Measurements from ENCODE around the gene BAHD1. TPM values are rescaled to one million over a fixed set of nuclear protein-coding genes. Genes with fewer than 3 reads are reported as not detected.

BAHD1 gene
- total RNA-seq, 2 donors from 2014 or later = 20.8 to 21.9 TPM

DNA sequence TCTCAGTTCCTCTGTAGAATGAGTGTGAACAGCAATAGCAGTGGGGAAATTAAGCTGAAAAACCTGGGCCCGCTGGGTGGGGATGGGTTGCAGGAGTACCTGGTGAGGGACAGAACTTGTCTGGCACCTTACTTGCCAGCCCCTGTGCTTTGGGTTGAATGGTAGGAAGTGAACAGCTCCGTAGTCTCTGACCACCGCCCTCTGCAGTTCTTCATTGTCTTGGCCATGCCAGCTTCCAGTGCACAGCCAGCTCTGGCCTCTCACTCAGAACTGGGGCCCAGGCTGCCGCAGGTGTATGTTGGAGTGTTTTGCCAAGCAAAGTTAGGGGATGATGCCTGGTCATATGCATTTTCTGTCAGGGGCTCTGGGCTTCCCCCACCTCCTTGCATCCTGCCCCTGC lies 16.0 kb downstream of the BAHD1 start:
- Mint-ChIP-seq H3K27me3 (ENCODE audit: low read depth) (no peaks in the 10 kb centered on the region), H3K4me3 (no peak overlapping the region), H3K27ac (no peak overlapping the region), H3K4me1 (ENCODE audit: low read depth) (peaks cover 56% of the 10 kb centered on the region), H3K9me3 (no peaks in the 10 kb centered on the region), H3K36me3 (ENCODE audit: insufficient read depth in 2 of 2) (no peaks in the 10 kb centered on the region)
- ATAC-seq (replicated peaks in 1 of 2) (no peak), DNase-seq (no peak)

DNA sequence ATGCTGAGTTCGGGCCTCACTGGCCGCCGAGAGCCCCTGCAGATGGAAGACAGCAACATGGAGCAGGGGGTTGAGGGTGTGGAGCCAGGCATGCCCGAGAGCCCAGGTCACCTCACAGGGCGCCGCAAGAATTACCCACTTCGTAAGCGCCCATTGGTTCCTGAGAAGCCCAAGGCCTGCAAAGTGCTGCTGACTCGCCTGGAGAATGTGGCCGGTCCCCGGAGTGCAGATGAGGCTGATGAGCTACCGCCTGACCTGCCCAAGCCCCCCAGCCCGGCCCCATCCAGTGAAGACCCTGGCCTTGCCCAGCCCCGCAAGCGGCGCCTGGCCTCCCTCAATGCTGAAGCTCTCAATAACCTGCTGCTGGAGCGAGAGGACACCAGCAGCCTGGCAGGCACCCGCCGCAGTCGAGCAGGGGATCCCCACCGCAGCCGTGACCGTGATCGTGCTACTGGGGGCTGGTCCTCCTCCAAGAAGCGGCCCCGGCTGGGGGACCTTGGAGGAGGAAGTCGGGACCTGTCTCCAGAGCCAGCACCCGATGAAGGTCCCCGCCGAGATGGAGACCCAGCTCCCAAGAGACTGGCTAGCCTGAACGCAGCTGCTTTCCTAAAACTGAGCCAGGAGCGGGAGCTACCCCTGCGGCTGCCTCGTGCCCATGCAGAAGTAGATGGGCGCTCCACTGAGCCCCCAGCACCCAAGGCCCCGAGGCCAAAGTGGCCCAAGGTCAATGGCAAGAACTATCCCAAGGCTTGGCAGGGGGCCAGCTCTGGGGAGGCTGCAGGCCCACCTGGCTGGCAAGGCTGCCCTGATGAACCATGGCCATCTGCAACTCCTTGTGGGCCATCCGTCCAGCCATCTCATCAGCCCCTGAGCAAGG lies 18.0 kb downstream of the BAHD1 start:
- no peaks in the 10 kb centered on the region for H3K27me3 Mint-ChIP-seq (ENCODE audit: low read depth)
- no peak overlapping the region for H3K4me3 Mint-ChIP-seq
- DNase-seq (no peak), ATAC-seq (replicated peaks in 1 of 2) (no peak)
- H3K4me1 Mint-ChIP-seq (ENCODE audit: low read depth) = peaks cover 36% of the 10 kb centered on the region
- H3K36me3 Mint-ChIP-seq (ENCODE audit: insufficient read depth in 2 of 2) = no peaks in the 10 kb centered on the region
- H3K9me3 Mint-ChIP-seq = no peaks in the 10 kb centered on the region
- H3K27ac Mint-ChIP-seq = no peak overlapping the region

- Mint-ChIP-seq H3K27me3 (ENCODE audit: low read depth) (no peaks in the 10 kb centered on the region), H3K9me3 (no peaks in the 10 kb centered on the region), H3K4me1 (ENCODE audit: low read depth) (peaks cover 29% of the 10 kb centered on the region), H3K27ac (no peak overlapping the region), H3K4me3 (no peak overlapping the region), H3K36me3 (ENCODE audit: insufficient read depth in 2 of 2) (no peaks in the 10 kb centered on the region)
- ATAC-seq (replicated peaks in 1 of 2) = no peak
- no peak for DNase-seq
Observed at GRCh38 chr15:40459391-40460015, 18.8 kb downstream of the BAHD1 start.

DNA sequence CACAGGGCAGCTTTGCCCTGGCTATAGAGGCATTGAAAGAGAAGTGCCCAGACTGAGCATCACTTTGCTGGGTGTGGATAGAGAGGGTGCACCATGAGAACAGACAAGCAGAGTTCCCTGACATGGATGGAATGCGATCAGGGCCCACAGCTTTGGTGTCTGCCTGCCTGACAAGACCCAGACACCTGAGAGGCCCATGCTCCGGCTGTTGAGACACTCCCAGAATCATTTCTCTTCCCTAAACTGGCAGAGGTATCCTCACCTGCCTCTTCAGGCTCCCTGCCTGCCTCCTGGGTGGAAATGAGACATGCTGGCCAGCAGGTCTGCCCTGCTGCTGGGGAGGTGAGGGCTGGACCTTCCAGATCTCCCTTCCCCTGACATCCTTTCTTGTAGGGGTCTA lies 19.7 kb downstream of the BAHD1 start:
- no peak for DNase-seq
- no peaks in the 10 kb centered on the region for H3K36me3 Mint-ChIP-seq (ENCODE audit: insufficient read depth in 2 of 2)
- no peak for ATAC-seq (replicated peaks in 1 of 2)
- no peak overlapping the region for H3K4me3 Mint-ChIP-seq
- no peaks in the 10 kb centered on the region for H3K27me3 Mint-ChIP-seq (ENCODE audit: low read depth)
- no peak overlapping the region for H3K27ac Mint-ChIP-seq
- H3K4me1 Mint-ChIP-seq (ENCODE audit: low read depth) = peaks cover 28% of the 10 kb centered on the region
- no peaks in the 10 kb centered on the region for H3K9me3 Mint-ChIP-seq

GRCh38 chr15:40461958-40462357 lies 21.2 kb downstream of the BAHD1 start:
- Mint-ChIP-seq H3K36me3 (ENCODE audit: insufficient read depth in 2 of 2) (no peaks in the 10 kb centered on the region), H3K27ac (no peak overlapping the region), H3K27me3 (ENCODE audit: low read depth) (no peaks in the 10 kb centered on the region), H3K9me3 (no peaks in the 10 kb centered on the region), H3K4me3 (no peak overlapping the region), H3K4me1 (ENCODE audit: low read depth) (peaks cover 19% of the 10 kb centered on the region)
- DNase-seq (no peak), ATAC-seq (replicated peaks in 1 of 2) (no peak)

GRCh38 chr15:40463279-40463678 lies 22.5 kb downstream of the BAHD1 start:
- no peak for ATAC-seq (replicated peaks in 1 of 2)
- Mint-ChIP-seq H3K4me1 (ENCODE audit: low read depth) (peaks cover 27% of the 10 kb centered on the region), H3K36me3 (ENCODE audit: insufficient read depth in 2 of 2) (no peaks in the 10 kb centered on the region), H3K9me3 (no peaks in the 10 kb centered on the region), H3K27ac (no peak overlapping the region), H3K4me3 (no peak overlapping the region), H3K27me3 (ENCODE audit: low read depth) (no peaks in the 10 kb centered on the region)
- DNase-seq = no peak

- ATAC-seq (replicated peaks in 1 of 2) (no peak), DNase-seq (no peak)
- H3K9me3 Mint-ChIP-seq = no peaks in the 10 kb centered on the region
- H3K36me3 Mint-ChIP-seq (ENCODE audit: insufficient read depth in 2 of 2) = no peaks in the 10 kb centered on the region
- peaks cover 27% of the 10 kb centered on the region for H3K4me1 Mint-ChIP-seq (ENCODE audit: low read depth)
- no peak overlapping the region for H3K27ac Mint-ChIP-seq
- no peaks in the 10 kb centered on the region for H3K27me3 Mint-ChIP-seq (ENCODE audit: low read depth)
- H3K4me3 Mint-ChIP-seq = no peak overlapping the region
Observed at GRCh38 chr15:40463886-40464545, 23.3 kb downstream of the BAHD1 start.

- H3K4me3 Mint-ChIP-seq = no peak overlapping the region
- no peak for DNase-seq
- no peaks in the 10 kb centered on the region for H3K9me3 Mint-ChIP-seq
- H3K27ac Mint-ChIP-seq = no peak overlapping the region
- H3K36me3 Mint-ChIP-seq (ENCODE audit: insufficient read depth in 2 of 2) = no peaks in the 10 kb centered on the region
- peaks cover 27% of the 10 kb centered on the region for H3K4me1 Mint-ChIP-seq (ENCODE audit: low read depth)
- ATAC-seq (replicated peaks in 1 of 2) = no peak
- H3K27me3 Mint-ChIP-seq (ENCODE audit: low read depth) = no peaks in the 10 kb centered on the region
Observed at GRCh38 chr15:40464595-40465185, 23.9 kb downstream of the BAHD1 start.

GRCh38 chr15:40465939-40466338 lies 25.2 kb downstream of the BAHD1 start:
- no peaks in the 10 kb centered on the region for H3K27me3 Mint-ChIP-seq (ENCODE audit: low read depth)
- H3K9me3 Mint-ChIP-seq = no peaks in the 10 kb centered on the region
- DNase-seq (no peak), ATAC-seq (replicated peaks in 1 of 2) (no peak)
- no peak overlapping the region for H3K27ac Mint-ChIP-seq
- H3K4me3 Mint-ChIP-seq = no peak overlapping the region
- peaks cover 27% of the 10 kb centered on the region for H3K4me1 Mint-ChIP-seq (ENCODE audit: low read depth)
- no peaks in the 10 kb centered on the region for H3K36me3 Mint-ChIP-seq (ENCODE audit: insufficient read depth in 2 of 2)

- DNase-seq (no peak), ATAC-seq (replicated peaks in 1 of 2) (no peak)
- no peaks in the 10 kb centered on the region for H3K27me3 Mint-ChIP-seq (ENCODE audit: low read depth)
- no peak overlapping the region for H3K27ac Mint-ChIP-seq
- H3K36me3 Mint-ChIP-seq (ENCODE audit: insufficient read depth in 2 of 2) = no peaks in the 10 kb centered on the region
- H3K9me3 Mint-ChIP-seq = no peaks in the 10 kb centered on the region
- no peak overlapping the region for H3K4me3 Mint-ChIP-seq
- H3K4me1 Mint-ChIP-seq (ENCODE audit: low read depth) = peaks cover 29% of the 10 kb centered on the region
Observed at GRCh38 chr15:40466426-40467260, 25.9 kb downstream of the BAHD1 start.

DNA sequence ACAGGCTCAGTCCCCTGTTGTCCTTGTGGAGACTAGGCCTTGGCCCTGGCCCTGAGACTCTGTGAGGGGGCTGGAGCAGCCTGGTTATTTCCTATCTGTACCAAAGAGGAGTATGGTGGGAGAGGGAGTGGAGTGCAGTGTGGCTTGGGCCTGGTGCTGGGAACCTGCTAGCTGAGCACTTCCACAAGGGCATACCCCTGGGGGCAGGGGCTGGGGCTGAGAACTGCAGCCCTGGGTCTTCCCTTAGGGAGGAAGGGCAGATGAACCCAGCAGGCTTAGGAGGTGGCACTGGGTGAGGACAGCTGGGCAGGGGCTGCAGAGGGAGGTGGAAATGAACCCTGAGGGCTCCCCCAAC lies 26.5 kb downstream of the BAHD1 start:
- H3K9me3 Mint-ChIP-seq = no peaks in the 10 kb centered on the region
- H3K4me1 Mint-ChIP-seq (ENCODE audit: low read depth) = peaks cover 35% of the 10 kb centered on the region
- no peak for ATAC-seq (replicated peaks in 1 of 2)
- DNase-seq = no peak
- H3K27ac Mint-ChIP-seq = peak overlapping the region; percentile 20
- H3K4me3 Mint-ChIP-seq = no peak overlapping the region
- H3K36me3 Mint-ChIP-seq (ENCODE audit: insufficient read depth in 2 of 2) = no peaks in the 10 kb centered on the region
- H3K27me3 Mint-ChIP-seq (ENCODE audit: low read depth) = no peaks in the 10 kb centered on the region

GRCh38 chr15:40468898-40469331 lies 28.2 kb downstream of the BAHD1 start:
- no peak overlapping the region for H3K4me3 Mint-ChIP-seq
- H3K27me3 Mint-ChIP-seq (ENCODE audit: low read depth) = no peaks in the 10 kb centered on the region
- peaks cover 41% of the 10 kb centered on the region for H3K4me1 Mint-ChIP-seq (ENCODE audit: low read depth)
- no peaks in the 10 kb centered on the region for H3K9me3 Mint-ChIP-seq
- H3K27ac Mint-ChIP-seq = no peak overlapping the region
- no peak for ATAC-seq (replicated peaks in 1 of 2)
- no peak for DNase-seq
- no peaks in the 10 kb centered on the region for H3K36me3 Mint-ChIP-seq (ENCODE audit: insufficient read depth in 2 of 2)
